ENCODE results near the gene PGM1. TPM values are rescaled to one million over a fixed set of nuclear protein-coding genes. Genes with fewer than 3 reads are reported as not detected.

PGM1 gene
- total RNA-seq, 1 experiment from 2014 or later, result 54.6 TPM

DNA sequence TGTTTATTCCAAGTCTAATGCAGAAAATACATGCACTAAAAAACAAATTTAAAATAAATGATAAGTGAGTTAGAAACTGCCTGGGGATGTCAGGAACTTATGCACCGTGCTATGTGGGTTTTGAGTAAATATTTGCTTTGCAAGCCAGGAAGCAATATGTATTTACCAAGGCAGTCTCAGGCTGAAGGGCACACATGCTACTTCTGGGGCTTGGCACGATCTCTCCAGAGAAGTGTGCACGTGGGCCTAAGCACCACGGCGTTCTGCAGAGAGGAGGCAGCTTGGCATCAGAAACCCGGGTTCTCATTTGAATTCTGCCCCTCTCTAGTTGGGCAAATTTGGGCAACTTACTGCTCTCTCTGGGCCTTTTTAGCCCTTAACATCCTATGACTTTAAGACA, 108.0 kb downstream of the PGM1 start:
- H2AFZ ChIP-seq (ENCODE audit: low read depth, low read length, poor library complexity, severe bottlenecking), result no peak overlapping the region
- DNase-seq (ENCODE audit: low read depth, low spot score) (no peak), ATAC-seq (no peak)
- H3K9ac ChIP-seq (ENCODE audit: low read length), result no peak overlapping the region
- no peak for TF ChIP-seq EZH2 (IDR thresholded peaks at IDR 0.05)
- TF ChIP-seq SRF (IDR thresholded peaks at IDR 0.05; ENCODE audit: low read depth), result no peak
- no peak for TF ChIP-seq ZFX (IDR thresholded peaks at IDR 0.05)
- no peak for TF ChIP-seq EZH2phosphoT487 (IDR thresholded peaks at IDR 0.05; ENCODE audit: borderline replicate concordance)
- TF ChIP-seq ZNF274 (IDR thresholded peaks at IDR 0.05; ENCODE audit: low read depth, low read length), result no peak
- no peak for TF ChIP-seq CEBPB (IDR thresholded peaks at IDR 0.05; ENCODE audit: low read depth)
- TF ChIP-seq, protein P1, sequence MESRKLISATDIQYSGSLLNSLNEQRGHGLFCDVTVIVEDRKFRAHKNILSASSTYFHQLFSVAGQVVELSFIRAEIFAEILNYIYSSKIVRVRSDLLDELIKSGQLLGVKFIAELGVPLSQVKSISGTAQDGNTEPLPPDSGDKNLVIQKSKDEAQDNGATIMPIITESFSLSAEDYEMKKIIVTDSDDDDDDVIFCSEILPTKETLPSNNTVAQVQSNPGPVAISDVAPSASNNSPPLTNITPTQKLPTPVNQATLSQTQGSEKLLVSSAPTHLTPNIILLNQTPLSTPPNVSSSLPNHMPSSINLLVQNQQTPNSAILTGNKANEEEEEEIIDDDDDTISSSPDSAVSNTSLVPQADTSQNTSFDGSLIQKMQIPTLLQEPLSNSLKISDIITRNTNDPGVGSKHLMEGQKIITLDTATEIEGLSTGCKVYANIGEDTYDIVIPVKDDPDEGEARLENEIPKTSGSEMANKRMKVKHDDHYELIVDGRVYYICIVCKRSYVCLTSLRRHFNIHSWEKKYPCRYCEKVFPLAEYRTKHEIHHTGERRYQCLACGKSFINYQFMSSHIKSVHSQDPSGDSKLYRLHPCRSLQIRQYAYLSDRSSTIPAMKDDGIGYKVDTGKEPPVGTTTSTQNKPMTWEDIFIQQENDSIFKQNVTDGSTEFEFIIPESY (IDR thresholded peaks at IDR 0.05; ENCODE audit: extremely low read depth, insufficient replicate concordance, low read length), result no peak
- no peak for TF ChIP-seq TCF7L2 (IDR thresholded peaks at IDR 0.05; ENCODE audit: borderline replicate concordance, extremely low read depth, insufficient read depth, insufficient read length)
- TF ChIP-seq EGR1 (IDR thresholded peaks at IDR 0.05; ENCODE audit: low read depth), result no peak
- TF ChIP-seq, protein P2, sequence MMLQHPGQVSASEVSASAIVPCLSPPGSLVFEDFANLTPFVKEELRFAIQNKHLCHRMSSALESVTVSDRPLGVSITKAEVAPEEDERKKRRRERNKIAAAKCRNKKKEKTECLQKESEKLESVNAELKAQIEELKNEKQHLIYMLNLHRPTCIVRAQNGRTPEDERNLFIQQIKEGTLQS (IDR thresholded peaks at IDR 0.05), result no peak
- no peak for TF ChIP-seq RAD21 (IDR thresholded peaks at IDR 0.05; ENCODE audit: low read depth)
- no peak for TF ChIP-seq JUND (IDR thresholded peaks at IDR 0.05)
- no TSS peak for BruUV-seq (replicated peaks)
- no peaks in the 10 kb centered on the region for H3K9me2 ChIP-seq (ENCODE audit: insufficient read depth)
- intact Hi-C loops (cut with micrococcal nuclease), result no loop called here
- H3K4me1 ChIP-seq (ENCODE audit: control insufficient read depth in 1 of 2, insufficient read depth in 2 of 2, low read length in 2 of 2), result peaks cover 0 to 6% of the 10 kb centered on the region in 2 experiments; a peak in 1 of 4 replicates
- H3K9me3 ChIP-seq (ENCODE audit: control insufficient read depth in 1 of 2, insufficient read depth in 1 of 2, low read depth in 1 of 2, low read length in 2 of 2), result no peaks in the 10 kb centered on the region
- RAD21 ChIA-PET (ENCODE audit: low non-redundant PET in 1 of 2, low total read pairs in 2 of 2, uncharacterized antibody in 2 of 2, unreplicated experiment in 2 of 2), result no interaction called here
- H3K4me2 ChIP-seq (ENCODE audit: low read length), result no peak overlapping the region
- no peak overlapping the region for H3K27ac ChIP-seq (ENCODE audit: low read depth, low read length)
- POLR2A ChIA-PET, result no interaction called here
- no peak overlapping the region for H3K4me3 ChIP-seq (replicated peaks in 1 of 2; ENCODE audit: low read depth in 1 of 2, low read length in 2 of 2)
- H3K79me2 ChIP-seq (ENCODE audit: insufficient read depth, low read length), result no peaks in the 10 kb centered on the region
- CTCF ChIA-PET, result interaction anchor here (2.2 kb wide), 1 partner anchor 10 kb away, joined by 10 read pairs; no protein-coding TSS in a partner anchor
- H3K27me3 ChIP-seq (ENCODE audit: insufficient read depth, low read length), result no peaks in the 10 kb centered on the region
- H3K36me3 ChIP-seq (ENCODE audit: control insufficient read depth in 1 of 2, insufficient read depth in 2 of 2, low read length in 2 of 2), result no peaks in the 10 kb centered on the region
- no peaks in the 10 kb centered on the region for H4K20me1 ChIP-seq (ENCODE audit: insufficient read depth)

All from HCT116 (cell line).